ENCODE data around the gene ICA1. TPM values are rescaled to one million over a fixed set of nuclear protein-coding genes. Genes with fewer than 3 reads are reported as not detected.

ICA1 gene
- total and polyA plus RNA-seq, 2 of the 13 experiments (the other 11 are each of a cell fraction or from before 2014, with no cell fraction given): 0.29 TPM; not detected in 1

- BruUV-seq (replicated peaks): no TSS peak
- ChIA-PET CTCF (ENCODE audit: low intra/inter-chr PET ratio, low total read pairs) (no interaction called here), POLR2A (no interaction called here)
- FAIRE-seq (no peak), ATAC-seq (no peak), DNase-seq (ENCODE audit: low spot score) (no peak)
- in situ Hi-C loops (cut with HindIII; ENCODE audit: extremely low pct_ligation_motif_present, low pct_unique_long_range_greater_than_20kb) (no loop called here), intact Hi-C loops (cut with micrococcal nuclease; ENCODE audit: unreplicated experiment) (no loop called here)
- H3K4me2 ChIP-seq (ENCODE audit: low read depth, low read length): no peak overlapping the region
- TF ChIP-seq RBM22 (optimal IDR thresholded peaks at IDR 0.05; ENCODE audit: low read length) (no peak), TGIF2 (CRISPR knock-in tag; IDR thresholded peaks at IDR 0.05) (no peak), CEBPB (IDR thresholded peaks at IDR 0.05; ENCODE audit: borderline replicate concordance, low read depth, low read length) (peak; percentile 32; the same call in 1 of the 2 replicates)
- H3K27me3 ChIP-seq (ENCODE audit: control insufficient read depth in 1 of 2, insufficient read depth in 2 of 2, low read length in 2 of 2): no peaks in the 10 kb centered on the region
- no peaks in the 10 kb centered on the region for H4K20me1 ChIP-seq (ENCODE audit: insufficient read depth, low read length)
- H3K4me1 ChIP-seq (ENCODE audit: insufficient read depth, low read length): peaks cover 22% of the 10 kb centered on the region
- no peak overlapping the region for H3K27ac ChIP-seq (ENCODE audit: extremely low read length, insufficient read depth, low read length)
- H3K9me3 ChIP-seq (ENCODE audit: low read length): no peaks in the 10 kb centered on the region
- no peaks in the 10 kb centered on the region for H3K36me3 ChIP-seq (replicated peaks in 1 of 2; ENCODE audit: control insufficient read depth in 1 of 2, insufficient read depth in 2 of 2, low read length in 2 of 2)
- no peak overlapping the region for H3K4me3 ChIP-seq (replicated peaks in 1 of 3; ENCODE audit: insufficient read depth in 1 of 3, low read depth in 2 of 3, low read length in 3 of 3)
- H2AFZ ChIP-seq (ENCODE audit: low read length): no peak overlapping the region
- 61% methylated on average over 5 of the region's 5 CpGs for WGBS (ENCODE audit: low lambda C conversion rate)
- no peak overlapping the region for H3K9ac ChIP-seq (ENCODE audit: insufficient read depth, low read depth, low read length)
- H3K79me2 ChIP-seq (ENCODE audit: insufficient read depth, low read length): no peaks in the 10 kb centered on the region
These were observed 89.3 kb downstream of the ICA1 start for GRCh38 chr7:8172372-8173354.

- H3K27ac ChIP-seq (ENCODE audit: extremely low read length, insufficient read depth, low read length): no peak overlapping the region
- H3K4me1 ChIP-seq (ENCODE audit: insufficient read depth, low read length): no peaks in the 10 kb centered on the region
- 11% methylated on average over 1 of the region's 1 CpG for WGBS (ENCODE audit: low lambda C conversion rate)
- in situ Hi-C loops (cut with HindIII; ENCODE audit: extremely low pct_ligation_motif_present, low pct_unique_long_range_greater_than_20kb): no loop called here
- no peaks in the 10 kb centered on the region for H3K79me2 ChIP-seq (ENCODE audit: insufficient read depth, low read length)
- H4K20me1 ChIP-seq (ENCODE audit: insufficient read depth, low read length): no peaks in the 10 kb centered on the region
- no peak overlapping the region for H3K4me3 ChIP-seq (replicated peaks in 1 of 3; ENCODE audit: insufficient read depth in 1 of 3, low read depth in 2 of 3, low read length in 3 of 3)
- BruUV-seq (replicated peaks): no TSS peak
- H3K9ac ChIP-seq (ENCODE audit: insufficient read depth, low read depth, low read length): no peak overlapping the region
- H3K36me3 ChIP-seq (replicated peaks in 1 of 2; ENCODE audit: control insufficient read depth in 1 of 2, insufficient read depth in 2 of 2, low read length in 2 of 2): no peaks in the 10 kb centered on the region
- ChIA-PET POLR2A (no interaction called here), CTCF (ENCODE audit: low intra/inter-chr PET ratio, low total read pairs) (no interaction called here)
- TF ChIP-seq CHD4 (IDR thresholded peaks at IDR 0.05; ENCODE audit: borderline replicate concordance, low read length): no peak
- no peak for TF ChIP-seq HDAC1 (CRISPR knock-in tag; IDR thresholded peaks at IDR 0.05)
- TF ChIP-seq SP1 (IDR thresholded peaks at IDR 0.05): no peak
- TF ChIP-seq SP1 (CRISPR knock-in tag; IDR thresholded peaks at IDR 0.05): no peak
- TF ChIP-seq FOXO1 (CRISPR knock-in tag; IDR thresholded peaks at IDR 0.05): no peak
- intact Hi-C loops (cut with micrococcal nuclease; ENCODE audit: unreplicated experiment): no loop called here
- H2AFZ ChIP-seq (ENCODE audit: low read length): no peak overlapping the region
- H3K4me2 ChIP-seq (ENCODE audit: low read depth, low read length): no peak overlapping the region
- DNase-seq (ENCODE audit: low spot score) (no peak), ATAC-seq (no peak), FAIRE-seq (no peak)
- H3K9me3 ChIP-seq (ENCODE audit: low read length): no peaks in the 10 kb centered on the region
- H3K27me3 ChIP-seq (ENCODE audit: control insufficient read depth in 1 of 2, insufficient read depth in 2 of 2, low read length in 2 of 2): no peaks in the 10 kb centered on the region
These were observed 92.8 kb downstream of the ICA1 start for GRCh38 chr7:8169171-8169570.
